H1 (cell line): ENCODE data around the gene MCM9. TPM values are rescaled to one million over a fixed set of nuclear protein-coding genes. Genes with fewer than 3 reads are reported as not detected.

ENCODE experiments used
- polyA plus RNA-seq, 7 experiments: library from polyadenylated mRNA; depleted of rRNA in 3 of 7; stranded (reverse) in 5 of 7; unstranded in 2 of 7; fragments of >200 nt in 5 of 7; fragments of 200-250 nt in 2 of 7; gene quantifications; 1 replicate in 5 of 7; 2 replicates in 1 of 7; 4 replicates in 1 of 7; pipeline versions ENCODE4 v1.2.1 to v1.2.3, GENCODE V29; 2011 to 2013; ENCODE audit warnings: missing spikeins in 2 of 7, mixed read lengths in 2 of 7
- total RNA-seq: library from RNA; stranded (reverse); fragmentation: NEBNext Ultra II Directional; extraction: Animal tissue kit (Norgen Biotek cat#: 25700); gene quantifications from 2 replicates; pipeline ENCODE4 v1.2.1, GENCODE V29; 2021
- TF ChIP-seq, protein P1 (sequence below): IDR thresholded peaks from 2 replicates; pipeline ENCODE4 v1.6.1; 2011; ENCODE audit warnings: low read length, improper control_type of control experiment

MCM9 gene
- total and polyA plus RNA-seq, 2 of the 8 experiments (the other 6 are each of a cell fraction or from before 2014, with no cell fraction given), result 3.7 to 11.4 TPM

GRCh38 chr6:118903138-118903537 lies 31.8 kb downstream of the MCM9 start (continued):
- TF ChIP-seq, protein P1, sequence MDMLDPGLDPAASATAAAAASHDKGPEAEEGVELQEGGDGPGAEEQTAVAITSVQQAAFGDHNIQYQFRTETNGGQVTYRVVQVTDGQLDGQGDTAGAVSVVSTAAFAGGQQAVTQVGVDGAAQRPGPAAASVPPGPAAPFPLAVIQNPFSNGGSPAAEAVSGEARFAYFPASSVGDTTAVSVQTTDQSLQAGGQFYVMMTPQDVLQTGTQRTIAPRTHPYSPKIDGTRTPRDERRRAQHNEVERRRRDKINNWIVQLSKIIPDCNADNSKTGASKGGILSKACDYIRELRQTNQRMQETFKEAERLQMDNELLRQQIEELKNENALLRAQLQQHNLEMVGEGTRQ, result no peak
